ENCODE data around the gene CHST15.

The CHST15 gene

DNA sequence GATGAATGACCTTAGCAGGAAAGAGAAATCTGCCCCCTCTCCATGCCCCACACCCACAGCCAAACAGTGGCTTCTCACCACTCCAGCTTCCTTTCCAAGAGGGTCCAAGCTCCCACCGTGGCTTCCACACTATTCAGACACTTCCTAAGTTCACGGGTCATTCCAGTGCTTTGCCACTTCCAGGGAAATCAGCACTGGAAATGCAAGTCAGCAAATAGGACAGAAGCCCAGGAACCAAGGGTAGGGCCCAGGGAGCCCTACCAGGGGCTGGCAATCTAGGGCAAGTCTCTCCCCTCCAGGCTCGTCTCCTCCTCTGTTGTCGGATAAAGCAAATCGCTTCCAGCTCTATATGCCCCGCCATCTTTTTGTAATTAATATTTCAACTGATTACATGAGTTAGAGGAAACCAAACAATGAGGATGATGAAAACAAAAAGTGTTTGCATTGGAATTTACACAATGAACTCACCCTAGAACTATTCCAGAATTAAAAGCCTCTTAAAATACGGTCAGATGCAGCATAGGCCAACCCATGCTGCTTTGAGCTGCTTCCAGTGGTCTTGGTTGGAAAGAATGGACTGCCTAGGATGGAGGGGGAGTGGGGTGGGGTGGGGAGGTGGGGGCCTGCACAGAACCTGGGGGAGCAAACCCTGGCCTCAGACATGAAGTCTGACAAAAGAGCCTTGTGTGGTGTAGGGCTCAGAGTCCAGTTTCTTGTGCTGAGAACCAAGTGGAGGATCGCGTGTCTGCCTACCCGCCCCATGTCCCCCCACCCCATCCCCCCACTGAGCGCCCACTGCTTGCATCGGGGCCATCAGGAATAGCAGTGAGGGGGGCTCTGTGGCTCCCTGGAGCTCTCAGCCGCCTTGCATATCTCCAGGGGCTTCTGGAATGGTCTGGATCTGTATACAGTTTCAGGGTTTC lies 127.2 kb downstream of the CHST15 start:
- no peak for DNase-seq (ENCODE audit: low read depth in 2 of 2)

DNA sequence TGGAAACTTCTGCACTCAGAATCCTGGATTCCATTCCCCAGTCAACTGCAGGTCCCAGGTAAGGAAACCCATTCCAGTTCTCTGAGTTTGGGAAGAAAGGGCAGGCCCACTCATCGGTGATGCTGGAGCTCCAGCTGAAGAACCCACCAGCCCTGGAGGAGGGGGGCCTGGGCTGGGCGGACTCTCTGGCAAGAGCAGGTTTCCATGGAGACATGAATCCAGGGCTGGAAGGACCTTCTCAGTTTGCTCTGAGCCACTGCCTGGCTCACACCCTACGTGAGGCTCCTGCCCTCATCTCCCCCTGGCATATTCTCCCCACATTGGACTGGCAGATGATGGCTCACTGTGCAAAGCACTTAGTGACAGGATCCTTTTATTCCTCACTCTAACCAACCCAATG lies 128.4 kb downstream of the CHST15 start:
- no peak for DNase-seq (ENCODE audit: low read depth in 2 of 2)

DNA sequence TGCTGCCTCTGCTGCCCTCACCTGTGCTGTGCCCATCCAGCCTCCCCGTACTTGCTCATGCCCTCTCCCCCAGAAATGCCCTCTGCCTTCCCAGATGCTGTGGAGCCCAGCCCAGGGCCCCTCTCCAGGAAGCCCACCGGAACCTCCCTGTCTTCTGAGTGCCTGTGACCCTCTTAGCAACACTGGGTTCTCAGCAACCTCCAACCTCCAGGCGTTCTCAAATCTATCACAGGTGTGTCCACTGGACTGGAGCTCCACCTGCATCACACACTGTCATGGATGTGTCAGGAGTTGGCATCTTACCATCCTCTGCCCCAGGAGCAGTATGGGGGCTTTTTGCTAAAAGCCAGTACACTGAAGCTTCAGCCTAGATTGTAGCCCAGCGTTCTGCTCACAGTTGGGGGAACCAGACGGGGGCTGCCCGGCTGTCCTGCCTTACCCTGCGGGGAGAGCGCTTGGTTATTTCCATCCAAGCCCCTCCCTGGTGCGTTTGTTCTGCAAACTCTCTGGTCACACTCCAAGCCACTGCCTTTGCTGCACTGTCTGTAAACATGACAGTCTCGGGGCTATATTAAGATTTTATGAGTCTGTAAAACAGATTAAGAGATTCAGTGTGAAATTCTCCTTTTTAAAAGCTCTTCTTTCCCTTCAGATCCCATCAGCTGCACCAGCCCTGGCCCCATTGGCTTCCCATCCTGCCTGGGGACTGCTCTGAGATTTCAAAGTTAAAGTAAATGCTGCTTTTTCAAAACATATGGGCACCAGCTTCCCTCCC lies 130.5 kb downstream of the CHST15 start:
- no peak for DNase-seq (ENCODE audit: low read depth in 2 of 2)

DNA sequence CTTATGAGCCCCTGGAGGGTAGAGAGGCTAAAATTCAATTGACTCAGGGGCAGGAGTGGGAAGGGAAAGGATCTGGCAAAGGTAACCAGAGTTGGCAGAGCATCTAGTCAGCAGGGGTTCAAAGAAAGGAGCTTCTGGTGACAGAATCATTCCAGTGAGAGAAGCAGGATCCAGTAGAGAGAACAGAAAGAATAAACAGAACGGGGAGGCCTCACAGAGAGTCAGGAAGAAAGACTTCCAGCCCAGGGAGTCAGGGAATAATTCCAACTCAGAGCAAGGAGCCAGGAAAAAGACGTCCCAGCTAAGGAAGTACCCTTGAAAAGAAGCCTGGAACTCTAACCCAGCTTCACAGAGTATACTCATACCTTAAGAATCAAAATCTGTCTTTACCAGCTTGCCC lies 135.2 kb downstream of the CHST15 start:
- no peak for DNase-seq (ENCODE audit: low read depth in 2 of 2)

Data from activated CD4-positive, alpha-beta T cell treated with anti-CD3 and anti-CD28 coated beads for 24 hours (primary cell).